IMR-90 (cell line): Measurements from ENCODE around the gene FBXL14. TPM values are rescaled to one million over a fixed set of nuclear protein-coding genes. Genes with fewer than 3 reads are reported as not detected.

Source experiments
- ATAC-seq: fragments of 200-7000 bp; cut with Tn5 transposase; 2 replicates; pipeline ENCODE4 v1.9.1; 2020; ENCODE audit warnings: low read depth, mild to moderate bottlenecking, moderate library complexity
- BruUV-seq: library from RNA; stranded (reverse); fragments of 400-500 nt; replicated peaks from 2 replicates; lab custom pipeline; 2021; lab: Mats Ljungman, UMichigan
- CTCF ChIA-PET: fragments of 300-600 bp; formaldehyde crosslinking; extraction: SDS; loops from one replicate; lab custom pipeline; 2021; ENCODE audit warnings: antibody characterized with exemption; lab: Yijun Ruan, JAX
- POLR2A ChIA-PET: fragments of 300-600 bp; sonication (Branson Sonifier 250); formaldehyde crosslinking; loops from one replicate; lab custom pipeline; 2022; ENCODE audit warnings: antibody characterized with exemption; ENCODE audit not compliant: unreplicated experiment; lab: Charles Lee
- DNase-seq: peaks from one replicate; pipeline ENCODE4 v3.0.0; 2013
- H2AFZ ChIP-seq: replicated peaks from 2 replicates; pipeline ENCODE3; 2013; ENCODE audit warnings: low read length, mild to moderate bottlenecking; ENCODE audit not compliant: poor library complexity
- H2AK5ac ChIP-seq: 2 replicates; pipeline ENCODE4 v1.6.1; 2013; ENCODE audit warnings: low read depth, low read length, inconsistent platforms
- H2AK9ac ChIP-seq: replicated peaks from 2 replicates; pipeline ENCODE3; 2013; ENCODE audit warnings: mild to moderate bottlenecking, low read depth, low read length, moderate library complexity; ENCODE audit not compliant: poor library complexity
- H2BK120ac ChIP-seq: 2 replicates; pipeline ENCODE4 v1.6.1; 2013; ENCODE audit warnings: low read depth, low read length, inconsistent platforms
- H2BK15ac ChIP-seq: 3 replicates; pipeline ENCODE4 v1.6.1; 2013; ENCODE audit warnings: low read depth, low read length, inconsistent platforms
- H2BK20ac ChIP-seq: 2 replicates; pipeline ENCODE4 v1.6.1; 2013; ENCODE audit warnings: low read depth, mild to moderate bottlenecking, inconsistent platforms, low read length, moderate library complexity
- H2BK5ac ChIP-seq: 2 replicates; pipeline ENCODE4 v1.6.1; 2013; ENCODE audit warnings: mild to moderate bottlenecking, low read depth, low read length, inconsistent platforms; ENCODE audit not compliant: poor library complexity, severe bottlenecking
- H3K14ac ChIP-seq: replicated peaks from 2 replicates; pipeline ENCODE4 v1.6.1; 2013; ENCODE audit warnings: low read depth, low read length, inconsistent platforms
- H3K18ac ChIP-seq: 2 replicates; pipeline ENCODE4 v1.6.1; 2013; ENCODE audit warnings: low read depth, low read length, control low read depth
- H3K23ac ChIP-seq: 2 replicates; pipeline ENCODE4 v1.6.1; 2013; ENCODE audit warnings: low read depth, low read length, inconsistent platforms
- H3K27ac ChIP-seq: 2 replicates; pipeline ENCODE4 v1.5.1; 2013; ENCODE audit warnings: mild to moderate bottlenecking, control low read depth, low read length; ENCODE audit not compliant: insufficient read depth
- H3K27me3 ChIP-seq: 2 replicates; pipeline ENCODE4 v1.6.1; 2013; ENCODE audit warnings: low read length; ENCODE audit not compliant: control insufficient read depth, insufficient read depth
- H3K36me3 ChIP-seq: 2 replicates; pipeline ENCODE4 v1.6.1; 2013; ENCODE audit warnings: low read length, mixed read lengths; ENCODE audit not compliant: control insufficient read depth, insufficient read depth
- H3K4ac ChIP-seq: 2 replicates; pipeline ENCODE4 v1.6.1; 2013; ENCODE audit warnings: low read depth, low read length, inconsistent platforms
- H3K4me1 ChIP-seq: 2 replicates; pipeline ENCODE4 v1.6.1; 2013; ENCODE audit warnings: low read length, mixed read lengths; ENCODE audit not compliant: control insufficient read depth, insufficient read depth
- H3K4me2 ChIP-seq: 2 replicates; pipeline ENCODE4 v1.6.1; 2013; ENCODE audit warnings: low read depth, mild to moderate bottlenecking, control low read depth, low read length, moderate library complexity
- H3K4me3 ChIP-seq: 2 replicates; pipeline ENCODE4 v1.5.1; 2013; ENCODE audit warnings: low read depth, mild to moderate bottlenecking, control low read depth, low read length, moderate library complexity; ENCODE audit not compliant: insufficient read depth
- H3K56ac ChIP-seq: 2 replicates; pipeline ENCODE4 v1.6.1; 2013; ENCODE audit warnings: low read length, inconsistent platforms; ENCODE audit not compliant: insufficient read depth; ENCODE audit errors: extremely low read depth
- H3K79me1 ChIP-seq, 2 experiments: 2 replicates each; pipeline ENCODE4 v1.6.1; 2013; ENCODE audit warnings: low read length in 2 of 2, inconsistent platforms in 1 of 2, low read depth in 1 of 2
- H3K9ac ChIP-seq: 2 replicates; pipeline ENCODE4 v1.6.1; 2013; ENCODE audit warnings: low read depth, low read length, control low read depth
- H3K9me1 ChIP-seq: 2 replicates; pipeline ENCODE4 v1.6.1; 2013; ENCODE audit warnings: low read length, inconsistent platforms; ENCODE audit not compliant: insufficient read depth
- H3K9me3 ChIP-seq: 2 replicates; pipeline ENCODE4 v1.6.1; 2013; ENCODE audit warnings: low read length; ENCODE audit not compliant: control insufficient read depth, insufficient read depth
- H4K20me1 ChIP-seq: 2 replicates; pipeline ENCODE4 v1.6.1; 2013; ENCODE audit warnings: low read length, inconsistent platforms; ENCODE audit not compliant: insufficient read depth
- H4K5ac ChIP-seq: 2 replicates; pipeline ENCODE4 v1.6.1; 2013; ENCODE audit warnings: mild to moderate bottlenecking, low read depth, low read length, control low read depth
- H4K8ac ChIP-seq, 2 experiments: 2 replicates each; pipeline ENCODE4 v1.6.1; 2013; ENCODE audit warnings: low read depth in 2 of 2, low read length in 2 of 2, control low read depth in 1 of 2, inconsistent platforms in 1 of 2
- H4K91ac ChIP-seq: 2 replicates; pipeline ENCODE4 v1.6.1; 2013; ENCODE audit warnings: low read depth, low read length, inconsistent platforms; ENCODE audit not compliant: insufficient read depth
- BHLHE40 ChIP-seq: fragments of 150-350 bp; IDR thresholded peaks from 2 replicates; pipeline ENCODE4 v1.6.1; 2016; ENCODE audit warnings: mild to moderate bottlenecking, low read depth, low read length
- CEBPB ChIP-seq: IDR thresholded peaks from 2 replicates; pipeline ENCODE4 v1.6.1; 2012; ENCODE audit warnings: low read depth, low read length, improper control_type of control experiment
- CHD1 ChIP-seq: IDR thresholded peaks from 2 replicates; pipeline ENCODE4 v1.6.1; 2012; ENCODE audit warnings: low read depth, low read length, improper control_type of control experiment
- FOS ChIP-seq: fragments of 150-350 bp; IDR thresholded peaks from 2 replicates; pipeline ENCODE4 v1.6.1; 2016; ENCODE audit warnings: low read depth, low read length
- MAFK ChIP-seq: IDR thresholded peaks from 2 replicates; pipeline ENCODE4 v1.6.1; 2012; ENCODE audit warnings: low read depth, low read length, improper control_type of control experiment
- NFE2L2 ChIP-seq: fragments of 150-350 bp; IDR thresholded peaks from 2 replicates; pipeline ENCODE4 v1.6.1; 2016; ENCODE audit warnings: low read depth, mild to moderate bottlenecking, low read length
- POLR2A ChIP-seq: IDR thresholded peaks from 2 replicates; pipeline ENCODE4 v1.6.1; 2012; ENCODE audit warnings: mild to moderate bottlenecking, low read depth, low read length
- RCOR1 ChIP-seq: IDR thresholded peaks from 2 replicates; pipeline ENCODE4 v1.6.1; 2012; ENCODE audit warnings: mild to moderate bottlenecking, low read length, improper control_type of control experiment; ENCODE audit not compliant: insufficient replicate concordance
- RFX5 ChIP-seq: IDR thresholded peaks from 2 replicates; pipeline ENCODE4 v1.8.0; 2012; ENCODE audit warnings: low read depth, mild to moderate bottlenecking, low read length, moderate library complexity
- SMC3 ChIP-seq: fragments of 150-350 bp; IDR thresholded peaks from 2 replicates; pipeline ENCODE4 v1.6.1; 2016; ENCODE audit warnings: low read depth, mild to moderate bottlenecking, antibody characterized with exemption, low read length, moderate library complexity
- WGBS, 2 experiments: methylation state at CpG; one replicate each; pipeline versions ENCODE4 v1.1.5 to v1.1.7; 2013; ENCODE audit warnings: missing lambda C conversion rate in 2 of 2; ENCODE audit not compliant: insufficient read length in 1 of 2; ENCODE audit errors: extremely low coverage in 2 of 2; 5-methylcytosine and 5-hydroxymethylcytosine counted together
- dilution Hi-C: fragments of 300-500 bp; cut with HindIII; formaldehyde crosslinking; loops from one replicate; pipeline ENCODE4 v1.14.3; 2018; ENCODE audit warnings: low sequenced_read_pairs; ENCODE audit not compliant: unreplicated experiment
- in situ Hi-C: fragments of 300-500 bp; cut with MboI; formaldehyde crosslinking; loops from 3 replicates; pipeline ENCODE4 v1.14.3; 2019; ENCODE audit warnings: low sequenced_read_pairs, inconsistent platforms, mixed read lengths
- intact Hi-C: fragments of 100-400 bp; cut with micrococcal nuclease; formaldehyde crosslinking; loops from 2 replicates; pipeline ENCODE4 v1.10.0; 2022
- polyA plus RNA-seq, 3 experiments: library from polyadenylated mRNA; depleted of rRNA; stranded (reverse); fragments of >200 nt; gene quantifications; 2 replicates each; pipeline ENCODE4 v1.2.3, GENCODE V29; 2012; ENCODE audit warnings: low replicate concordance in 1 of 3
- total RNA-seq: library from RNA; depleted of rRNA; stranded (reverse); fragments of >200 nt; gene quantifications from 2 replicates; pipeline ENCODE4 v1.2.3, GENCODE V29; 2012
- TF ChIP-seq, protein P1 (sequence below): conservative IDR thresholded peaks from 2 replicates; pipeline ENCODE4 v1.5.1; 2012; ENCODE audit warnings: mild to moderate bottlenecking, low read depth, low read length, improper control_type of control experiment
- TF ChIP-seq, protein P2 (sequence below): fragments of 150-350 bp; IDR thresholded peaks from 2 replicates; pipeline ENCODE4 v1.6.1; 2016; ENCODE audit warnings: low read depth, mild to moderate bottlenecking, low read length, moderate library complexity, borderline replicate concordance

Gene FBXL14
- total and polyA plus RNA-seq, 2 of the 4 experiments (the other 2 are of a cell fraction) = 4.7 to 7.3 TPM

DNA sequence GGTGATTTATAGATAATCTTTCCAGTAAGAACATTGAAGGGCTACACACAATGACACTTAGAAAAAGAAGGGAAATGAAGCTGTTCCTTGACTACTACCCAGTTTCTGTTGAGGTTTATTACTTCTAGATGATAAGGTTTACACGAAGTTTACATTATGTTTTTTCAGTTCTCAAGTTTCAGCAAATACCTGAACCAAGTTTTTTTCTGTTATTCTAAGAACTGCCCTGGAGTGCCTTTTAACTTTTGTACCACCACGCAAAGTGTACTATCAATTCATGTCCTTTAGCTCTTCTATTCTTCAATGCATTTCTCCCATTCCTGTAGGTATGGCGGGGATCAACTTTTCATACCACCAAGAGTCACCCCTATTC, 5.8 kb downstream of the FBXL14 start:
- Histone ChIP-seq H2BK15ac (0 out of 3 replicates have a peak overlapping the region, but pooled peaks have one; percentile 1), H3K36me3 (peaks cover 2% of the 10 kb centered on the region), H3K27me3 (no peaks in the 10 kb centered on the region), H3K4me3 (no peak overlapping the region), H2BK120ac (no peak overlapping the region), H2BK20ac (no peak overlapping the region), H4K5ac (no peak overlapping the region), H3K27ac (no peak overlapping the region), H3K18ac (no peak overlapping the region; the same call in 1 of the 2 replicates), H3K9ac (no peak overlapping the region), H3K23ac (peak overlapping the region; percentile 57), H3K56ac (no peak overlapping the region), H3K79me1 (peaks cover 29 to 82% of the 10 kb centered on the region in 2 experiments), H3K9me1 (peaks cover 18% of the 10 kb centered on the region), H4K20me1 (peaks cover 63% of the 10 kb centered on the region), H4K91ac (no peak overlapping the region), H3K4ac (no peak overlapping the region), H3K4me1 (peaks cover 23% of the 10 kb centered on the region), H2BK5ac (peak overlapping the region; percentile 4), H3K4me2 (peak overlapping the region; percentile 52), H4K8ac (no peak overlapping the region), H3K9me3 (no peaks in the 10 kb centered on the region), H3K14ac (peak overlapping the region; percentile 44), H2AK5ac (peak overlapping the region; percentile 80; the same call in 1 of the 2 replicates), H2AFZ (no peak overlapping the region), H2AK9ac (no peak overlapping the region)
- TF ChIP-seq BHLHE40 (no peak), CHD1 (no peak), NFE2L2 (no peak), RFX5 (no peak), CEBPB (no peak), MAFK (no peak), SMC3 (no peak), FOS (no peak), POLR2A (no peak), RCOR1 (no peak)
- TF ChIP-seq, protein P1, sequence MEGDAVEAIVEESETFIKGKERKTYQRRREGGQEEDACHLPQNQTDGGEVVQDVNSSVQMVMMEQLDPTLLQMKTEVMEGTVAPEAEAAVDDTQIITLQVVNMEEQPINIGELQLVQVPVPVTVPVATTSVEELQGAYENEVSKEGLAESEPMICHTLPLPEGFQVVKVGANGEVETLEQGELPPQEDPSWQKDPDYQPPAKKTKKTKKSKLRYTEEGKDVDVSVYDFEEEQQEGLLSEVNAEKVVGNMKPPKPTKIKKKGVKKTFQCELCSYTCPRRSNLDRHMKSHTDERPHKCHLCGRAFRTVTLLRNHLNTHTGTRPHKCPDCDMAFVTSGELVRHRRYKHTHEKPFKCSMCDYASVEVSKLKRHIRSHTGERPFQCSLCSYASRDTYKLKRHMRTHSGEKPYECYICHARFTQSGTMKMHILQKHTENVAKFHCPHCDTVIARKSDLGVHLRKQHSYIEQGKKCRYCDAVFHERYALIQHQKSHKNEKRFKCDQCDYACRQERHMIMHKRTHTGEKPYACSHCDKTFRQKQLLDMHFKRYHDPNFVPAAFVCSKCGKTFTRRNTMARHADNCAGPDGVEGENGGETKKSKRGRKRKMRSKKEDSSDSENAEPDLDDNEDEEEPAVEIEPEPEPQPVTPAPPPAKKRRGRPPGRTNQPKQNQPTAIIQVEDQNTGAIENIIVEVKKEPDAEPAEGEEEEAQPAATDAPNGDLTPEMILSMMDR = no peak
- TF ChIP-seq, protein P2, sequence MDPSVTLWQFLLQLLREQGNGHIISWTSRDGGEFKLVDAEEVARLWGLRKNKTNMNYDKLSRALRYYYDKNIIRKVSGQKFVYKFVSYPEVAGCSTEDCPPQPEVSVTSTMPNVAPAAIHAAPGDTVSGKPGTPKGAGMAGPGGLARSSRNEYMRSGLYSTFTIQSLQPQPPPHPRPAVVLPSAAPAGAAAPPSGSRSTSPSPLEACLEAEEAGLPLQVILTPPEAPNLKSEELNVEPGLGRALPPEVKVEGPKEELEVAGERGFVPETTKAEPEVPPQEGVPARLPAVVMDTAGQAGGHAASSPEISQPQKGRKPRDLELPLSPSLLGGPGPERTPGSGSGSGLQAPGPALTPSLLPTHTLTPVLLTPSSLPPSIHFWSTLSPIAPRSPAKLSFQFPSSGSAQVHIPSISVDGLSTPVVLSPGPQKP = no peak
- ATAC-seq = no peak
- in situ Hi-C loops = loop anchor here (5.0 to 25.0 kb wide), 3 partner anchors 471 to 1014 kb away; no protein-coding TSS in a partner anchor
- WGBS, 2 experiments = 100% methylated on average over 2 of the region's 3 CpGs; no CpG with 5 or more reads in 1 of the 2 experiments
- CTCF ChIA-PET = interaction anchor here (1.2 to 1.7 kb wide), 2 partner anchors 42 to 471 kb away, joined by 3 to 8 read pairs; no protein-coding TSS in a partner anchor
- BruUV-seq = no TSS peak
- DNase-seq = no peak
- POLR2A ChIA-PET = no interaction called here
- dilution Hi-C loops = no loop called here
- intact Hi-C loops = loop anchor here (5.0 to 10.0 kb wide), 2 partner anchors 594 to 1011 kb away; partner anchors contain the start of gene ERC1
